Suprapubic skin (tissue), 4 donors: ENCODE data around the gene LOXHD1. TPM values are rescaled to one million over a fixed set of nuclear protein-coding genes. Genes with fewer than 3 reads are reported as not detected.

Source experiments
- DNase-seq, 2 donors: peaks; one replicate each; pipeline ENCODE4 v3.0.0-alpha.2; 2019; ENCODE audit warnings: low spot score in 2 of 2
- H3K27ac ChIP-seq: fragments of 200-600 bp; sonication (generic); one replicate; pipeline ENCODE4 v1.5.1; 2019
- H3K27me3 ChIP-seq: fragments of 200-600 bp; sonication (generic); one replicate; pipeline ENCODE4 v1.5.1; 2019
- H3K36me3 ChIP-seq: fragments of 200-600 bp; sonication (generic); one replicate; pipeline ENCODE4 v1.5.1; 2019
- H3K4me1 ChIP-seq: fragments of 200-600 bp; sonication (generic); one replicate; pipeline ENCODE4 v1.5.1; 2019
- H3K4me3 ChIP-seq: fragments of 200-600 bp; sonication (generic); one replicate; pipeline ENCODE4 v1.5.1; 2019; ENCODE audit warnings: mild to moderate bottlenecking
- H3K9me3 ChIP-seq: fragments of 200-600 bp; sonication (generic); one replicate; pipeline ENCODE4 v1.5.1; 2019
- EP300 ChIP-seq: sonication (generic); formaldehyde crosslinking; IDR thresholded peaks from one replicate; pipeline ENCODE4 v1.6.1; 2017; ENCODE audit warnings: antibody characterized with exemption
- POLR2A ChIP-seq, 2 donors: fragments of 450-650 bp; IDR thresholded peaks; one replicate each; pipeline ENCODE4 v1.6.1; 2017; ENCODE audit warnings: antibody characterized with exemption in 2 of 2, mild to moderate bottlenecking in 2 of 2, moderate library complexity in 2 of 2
- POLR2AphosphoS5 ChIP-seq, 3 donors: sonication (generic); formaldehyde crosslinking; IDR thresholded peaks; one replicate each; pipeline ENCODE4 v1.6.1; 2017; ENCODE audit warnings: antibody characterized with exemption in 3 of 3
- WGBS: methylation state at CpG from one replicate; pipeline ENCODE4 v1.1.5; 2018; 5-methylcytosine and 5-hydroxymethylcytosine counted together
- total RNA-seq, 4 donors: library from RNA; depleted of rRNA; stranded (reverse); fragments of >200 nt; gene quantifications; one replicate each; pipeline ENCODE4 v1.1.0, GENCODE V29; 2016
- TF ChIP-seq, protein P1 (sequence below), 2 donors: fragments of 200-600 bp in 1 of 2; fragments of 450-650 bp in 1 of 2; sonication (generic) in 1 of 2; IDR thresholded peaks; one replicate each; pipeline ENCODE4 v1.5.1; 2016 to 2019; ENCODE audit warnings: antibody characterized with exemption in 2 of 2, mild to moderate bottlenecking in 1 of 2, moderate library complexity in 1 of 2

Gene LOXHD1
- total RNA-seq, 4 donors from 2014 or later = 0.16 to 0.30 (median 0.18) TPM; not detected in 1

DNA sequence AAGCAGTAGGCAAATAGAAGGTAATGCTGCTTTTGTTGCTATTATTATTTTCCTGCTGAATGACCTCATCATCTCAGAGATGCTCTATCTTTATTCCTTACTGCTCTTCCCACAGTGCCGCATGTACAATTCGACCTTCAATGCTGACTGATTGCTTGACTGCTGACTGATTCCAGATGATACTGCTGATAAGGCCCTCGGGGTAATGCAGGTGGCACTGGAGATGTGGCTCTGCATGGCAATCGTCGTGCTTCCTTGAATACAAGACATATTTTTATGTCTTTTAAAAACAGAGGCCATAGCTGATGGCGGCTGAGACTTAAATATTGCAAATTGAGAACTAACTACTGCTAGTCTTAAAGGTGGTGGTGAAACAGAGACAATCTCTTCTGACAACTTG is 146.6 kb downstream of the LOXHD1 start:
- 42% methylated on average over 6 of the region's 6 CpGs for WGBS
- Histone ChIP-seq H3K36me3 (no peaks in the 10 kb centered on the region), H3K27ac (no peak overlapping the region), H3K27me3 (peaks cover 2% of the 10 kb centered on the region), H3K4me1 (no peaks in the 10 kb centered on the region), H3K4me3 (no peak overlapping the region), H3K9me3 (no peaks in the 10 kb centered on the region)
- no peak for DNase-seq
- TF ChIP-seq POLR2A (IDR thresholded peaks at IDR 0.05) (no peak), POLR2AphosphoS5 (IDR thresholded peaks at IDR 0.05) (no peak), EP300 (no peak)
- TF ChIP-seq, protein P1, sequence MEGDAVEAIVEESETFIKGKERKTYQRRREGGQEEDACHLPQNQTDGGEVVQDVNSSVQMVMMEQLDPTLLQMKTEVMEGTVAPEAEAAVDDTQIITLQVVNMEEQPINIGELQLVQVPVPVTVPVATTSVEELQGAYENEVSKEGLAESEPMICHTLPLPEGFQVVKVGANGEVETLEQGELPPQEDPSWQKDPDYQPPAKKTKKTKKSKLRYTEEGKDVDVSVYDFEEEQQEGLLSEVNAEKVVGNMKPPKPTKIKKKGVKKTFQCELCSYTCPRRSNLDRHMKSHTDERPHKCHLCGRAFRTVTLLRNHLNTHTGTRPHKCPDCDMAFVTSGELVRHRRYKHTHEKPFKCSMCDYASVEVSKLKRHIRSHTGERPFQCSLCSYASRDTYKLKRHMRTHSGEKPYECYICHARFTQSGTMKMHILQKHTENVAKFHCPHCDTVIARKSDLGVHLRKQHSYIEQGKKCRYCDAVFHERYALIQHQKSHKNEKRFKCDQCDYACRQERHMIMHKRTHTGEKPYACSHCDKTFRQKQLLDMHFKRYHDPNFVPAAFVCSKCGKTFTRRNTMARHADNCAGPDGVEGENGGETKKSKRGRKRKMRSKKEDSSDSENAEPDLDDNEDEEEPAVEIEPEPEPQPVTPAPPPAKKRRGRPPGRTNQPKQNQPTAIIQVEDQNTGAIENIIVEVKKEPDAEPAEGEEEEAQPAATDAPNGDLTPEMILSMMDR (IDR thresholded peaks at IDR 0.05) = no peak

DNA sequence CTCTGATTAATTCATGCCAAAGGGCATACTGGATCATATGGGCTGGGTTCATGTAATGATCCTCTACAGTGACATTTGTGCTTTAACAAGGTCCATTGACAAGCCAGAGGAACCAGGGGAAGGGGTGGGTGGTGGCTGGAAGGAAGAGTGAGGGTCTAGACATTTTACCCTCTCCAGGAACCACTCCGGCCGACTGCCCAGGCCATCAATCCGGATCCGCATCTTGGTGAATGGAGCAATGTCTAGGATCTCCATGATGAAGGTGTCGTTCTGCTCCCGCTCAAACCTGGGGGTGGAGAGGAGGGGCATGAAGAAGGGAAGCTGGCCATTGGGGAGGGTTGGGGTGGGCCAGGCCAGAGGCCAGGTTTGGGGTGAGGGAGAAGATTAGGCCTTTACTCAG is 147.5 kb downstream of the LOXHD1 start:
- no peak for DNase-seq
- Histone ChIP-seq H3K27ac (no peak overlapping the region), H3K36me3 (no peaks in the 10 kb centered on the region), H3K27me3 (peaks cover 2% of the 10 kb centered on the region), H3K4me3 (no peak overlapping the region), H3K9me3 (no peaks in the 10 kb centered on the region), H3K4me1 (no peaks in the 10 kb centered on the region)
- WGBS = 84% methylated on average over 6 of the region's 6 CpGs
- TF ChIP-seq EP300 (no peak), POLR2AphosphoS5 (IDR thresholded peaks at IDR 0.05) (no peak), POLR2A (IDR thresholded peaks at IDR 0.05) (no peak)
- TF ChIP-seq, protein P1 (IDR thresholded peaks at IDR 0.05) = no peak

DNA sequence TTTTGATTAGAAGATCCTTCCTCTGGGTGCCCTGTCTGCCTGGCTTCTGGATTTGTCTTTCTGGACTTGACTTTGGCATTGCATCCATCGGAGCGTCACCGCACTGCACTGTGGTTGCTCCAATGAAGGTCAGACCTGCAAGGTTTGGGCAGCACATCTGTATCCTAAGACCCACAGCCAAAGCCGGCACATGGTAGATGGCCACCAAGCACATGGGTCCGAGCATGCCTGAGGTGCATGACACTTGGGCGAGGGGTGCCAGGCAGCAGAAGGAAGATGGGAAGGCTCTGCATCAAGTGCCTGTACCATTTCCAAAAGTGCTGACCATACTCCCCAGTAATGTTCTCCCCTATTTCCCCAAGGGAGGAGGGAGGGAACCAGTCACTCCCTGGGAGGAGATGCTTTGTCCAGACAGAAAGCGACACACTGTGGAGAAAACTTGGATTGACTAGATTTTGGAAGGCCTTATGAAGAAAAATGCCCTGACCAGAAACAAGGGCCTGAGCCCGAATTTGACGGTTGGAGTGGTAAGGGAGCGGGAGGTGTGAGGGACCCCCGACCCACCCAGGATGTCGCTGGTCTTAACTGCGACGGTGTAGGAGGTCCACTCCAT is 149.9 kb downstream of the LOXHD1 start:
- Histone ChIP-seq H3K36me3 (no peaks in the 10 kb centered on the region), H3K4me1 (no peaks in the 10 kb centered on the region), H3K27me3 (peaks cover 2% of the 10 kb centered on the region), H3K4me3 (no peak overlapping the region), H3K27ac (no peak overlapping the region), H3K9me3 (no peaks in the 10 kb centered on the region)
- DNase-seq = no peak
- 89% methylated on average over 14 of the region's 14 CpGs for WGBS
- TF ChIP-seq POLR2A (IDR thresholded peaks at IDR 0.05) (no peak), POLR2AphosphoS5 (IDR thresholded peaks at IDR 0.05) (no peak), EP300 (no peak)
- TF ChIP-seq, protein P1 (IDR thresholded peaks at IDR 0.05) = no peak

DNA sequence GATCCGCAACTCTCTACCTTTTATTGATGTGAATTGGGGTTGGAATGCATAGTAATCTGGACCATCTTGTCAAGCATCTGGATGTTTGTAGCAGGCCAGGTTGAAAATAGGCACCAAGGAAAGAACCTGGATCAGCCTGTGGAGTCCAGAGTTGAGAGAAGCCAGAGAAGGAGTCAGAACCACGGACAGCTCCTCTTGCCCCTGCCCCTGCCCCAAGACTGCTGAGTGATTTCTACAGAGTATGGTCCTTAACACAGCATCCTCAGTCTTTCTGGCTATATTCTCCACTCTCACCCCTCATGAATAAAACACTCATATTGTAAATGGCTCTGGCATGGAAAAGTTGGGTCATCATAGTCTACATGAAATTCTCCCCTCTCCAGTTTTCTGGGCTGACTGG is 154.6 kb downstream of the LOXHD1 start:
- H3K36me3 ChIP-seq = no peaks in the 10 kb centered on the region
- no peak for DNase-seq
- no peaks in the 10 kb centered on the region for H3K4me1 ChIP-seq

DNA sequence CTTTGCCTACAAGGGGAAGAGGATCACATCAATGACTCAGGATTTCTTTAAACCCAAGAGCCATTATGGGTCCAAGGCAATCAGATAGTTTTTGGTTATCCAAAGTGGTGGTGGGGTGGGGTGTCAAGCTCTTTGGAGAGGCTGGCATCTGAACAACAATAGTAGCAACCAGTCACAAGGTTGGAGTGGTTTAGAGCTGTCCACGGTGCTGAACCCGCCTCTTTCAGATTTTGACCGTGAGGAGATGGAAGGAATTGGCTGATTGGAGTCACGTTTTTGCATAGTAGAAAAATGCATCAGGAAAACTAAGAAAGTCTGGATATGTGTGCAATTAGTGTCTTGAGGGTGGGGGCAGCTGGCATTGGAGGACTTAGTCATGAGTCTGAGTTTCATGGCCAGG is 159.9 kb downstream of the LOXHD1 start:
- Histone ChIP-seq H3K9me3 (no peaks in the 10 kb centered on the region), H3K36me3 (no peaks in the 10 kb centered on the region), H3K27me3 (no peaks in the 10 kb centered on the region), H3K4me1 (no peaks in the 10 kb centered on the region), H3K27ac (no peak overlapping the region), H3K4me3 (no peak overlapping the region)
- 3% methylated on average over 4 of the region's 4 CpGs for WGBS
- no peak for DNase-seq
- TF ChIP-seq POLR2AphosphoS5 (IDR thresholded peaks at IDR 0.05) (no peak), POLR2A (IDR thresholded peaks at IDR 0.05) (no peak), EP300 (no peak)
- TF ChIP-seq, protein P1 (IDR thresholded peaks at IDR 0.05) = no peak

More for the DNA sequence above, 154.6 kb downstream of the LOXHD1 start:
- no peaks in the 10 kb centered on the region for H3K9me3 ChIP-seq
- H3K4me3 ChIP-seq = no peak overlapping the region
- WGBS = 23% methylated on average over 2 of the region's 2 CpGs
- no peak overlapping the region for H3K27ac ChIP-seq
- TF ChIP-seq POLR2AphosphoS5 (IDR thresholded peaks at IDR 0.05) (no peak), POLR2A (IDR thresholded peaks at IDR 0.05) (no peak), EP300 (no peak)
- TF ChIP-seq, protein P1 (IDR thresholded peaks at IDR 0.05) = no peak
- no peaks in the 10 kb centered on the region for H3K27me3 ChIP-seq
